H7 (cell line): ENCODE data around the gene ZBTB1. TPM values are rescaled to one million over a fixed set of nuclear protein-coding genes. Genes with fewer than 3 reads are reported as not detected.

Experiments
- DNase-seq: peaks from one replicate; pipeline ENCODE4 v3.0.0; 2012
- H3K27me3 ChIP-seq: 2 replicates; pipeline ENCODE4 v1.6.0; 2011; ENCODE audit warnings: mild to moderate bottlenecking, low read length; ENCODE audit not compliant: control insufficient read depth, insufficient read depth
- H3K36me3 ChIP-seq: replicated peaks from 2 replicates; pipeline ENCODE4 v1.5.1; 2011; ENCODE audit warnings: low read length; ENCODE audit not compliant: control insufficient read depth, insufficient read depth
- H3K4me3 ChIP-seq: 2 replicates; pipeline ENCODE4 v1.5.1; 2011; ENCODE audit warnings: low read depth, mild to moderate bottlenecking, control low read depth, low read length, moderate library complexity; ENCODE audit not compliant: insufficient read depth
- total RNA-seq: library from RNA; depleted of rRNA; stranded (reverse); fragments of >200 nt; shearing (Covaris generic); gene quantifications from 2 replicates; pipeline ENCODE4 v1.2.3, GENCODE V29; 2014; rRNA removed

The ZBTB1 gene
- 16.0 and 24.7 TPM in 2 replicates for total RNA-seq

- Histone ChIP-seq H3K4me3 (peak within 1 kb of the TSS; percentile 94), H3K36me3 (no peaks in the 10 kb centered on the region), H3K27me3 (no peaks in the 10 kb centered on the region)
- peak; percentile 88 for DNase-seq
Observed at GRCh38 chr14:64504310-64504896, at the start of gene ZBTB1. Gene ZBTB1 (plus strand): TSS chr14:64504770. CDS start chr14:64521505, 16,735 bp downstream.

- DNase-seq = no peak
- no peaks in the 10 kb centered on the region for H3K27me3 ChIP-seq
- peaks cover 26% of the 10 kb centered on the region for H3K36me3 ChIP-seq
- no peak overlapping the region for H3K4me3 ChIP-seq
Observed at GRCh38 chr14:64459405-64460136, 45.0 kb upstream of the ZBTB1 start.

GRCh38 chr14:64461221-64461620 lies 43.3 kb upstream of the ZBTB1 start:
- Histone ChIP-seq H3K4me3 (no peak overlapping the region), H3K27me3 (no peaks in the 10 kb centered on the region), H3K36me3 (peaks cover 13% of the 10 kb centered on the region)
- DNase-seq = no peak

- Histone ChIP-seq H3K27me3 (no peaks in the 10 kb centered on the region), H3K4me3 (no peak overlapping the region), H3K36me3 (peaks cover 9% of the 10 kb centered on the region)
- no peak for DNase-seq
Observed at GRCh38 chr14:64463195-64463594, 41.4 kb upstream of the ZBTB1 start.

- no peak for DNase-seq
- H3K36me3 ChIP-seq = peaks cover 6% of the 10 kb centered on the region
- H3K4me3 ChIP-seq = no peak overlapping the region
- no peaks in the 10 kb centered on the region for H3K27me3 ChIP-seq
Observed at GRCh38 chr14:64463873-64464272, 40.7 kb upstream of the ZBTB1 start.

GRCh38 chr14:64464651-64465050 lies 39.9 kb upstream of the ZBTB1 start:
- Histone ChIP-seq H3K36me3 (peaks cover 2% of the 10 kb centered on the region; the same call in 1 of the 2 replicates), H3K4me3 (peak overlapping the region; percentile 69), H3K27me3 (no peaks in the 10 kb centered on the region)
- peak; percentile 60 for DNase-seq

GRCh38 chr14:64465191-64465822 lies 39.3 kb upstream of the ZBTB1 start, which contains the start of gene AKAP5:
Gene AKAP5 (plus strand): TSS chr14:64465499. CDS start chr14:64468395, 2,896 bp downstream.
- DNase-seq = peak; percentile 98
- H3K4me3 ChIP-seq = peak within 1 kb of the TSS; percentile 69

GRCh38 chr14:64465831-64466554 lies 38.6 kb upstream of the ZBTB1 start:
- Histone ChIP-seq H3K4me3 (peak overlapping the region; percentile 69), H3K36me3 (peaks cover 2% of the 10 kb centered on the region; the same call in 1 of the 2 replicates), H3K27me3 (no peaks in the 10 kb centered on the region)
- peak; percentile 73 for DNase-seq

More at GRCh38 chr14:64465191-64465822, 39.3 kb upstream of the ZBTB1 start, which contains the start of gene AKAP5:
- H3K27me3 ChIP-seq = no peaks in the 10 kb centered on the region
- H3K36me3 ChIP-seq = peaks cover 2% of the 10 kb centered on the region; the same call in 1 of the 2 replicates

- peaks cover 2% of the 10 kb centered on the region; the same call in 1 of the 2 replicates for H3K36me3 ChIP-seq
- no peaks in the 10 kb centered on the region for H3K27me3 ChIP-seq
- H3K4me3 ChIP-seq = no peak overlapping the region
Observed at GRCh38 chr14:64467101-64467500, 37.5 kb upstream of the ZBTB1 start.

GRCh38 chr14:64467566-64467965 lies 37.0 kb upstream of the ZBTB1 start:
- Histone ChIP-seq H3K36me3 (no peaks in the 10 kb centered on the region), H3K4me3 (no peak overlapping the region), H3K27me3 (no peaks in the 10 kb centered on the region)
- no peak for DNase-seq

More at GRCh38 chr14:64467101-64467500, 37.5 kb upstream of the ZBTB1 start:
- no peak for DNase-seq

- Histone ChIP-seq H3K27me3 (no peaks in the 10 kb centered on the region), H3K36me3 (no peaks in the 10 kb centered on the region), H3K4me3 (no peak overlapping the region)
- no peak for DNase-seq
Observed at GRCh38 chr14:64468451-64468850, 36.1 kb upstream of the ZBTB1 start.

GRCh38 chr14:64474041-64474440 lies 30.5 kb upstream of the ZBTB1 start:
- H3K27me3 ChIP-seq = no peaks in the 10 kb centered on the region
- DNase-seq = no peak
- H3K36me3 ChIP-seq = no peaks in the 10 kb centered on the region
- H3K4me3 ChIP-seq = no peak overlapping the region

- no peak for DNase-seq
- H3K4me3 ChIP-seq = no peak overlapping the region
- H3K36me3 ChIP-seq = no peaks in the 10 kb centered on the region
- no peaks in the 10 kb centered on the region for H3K27me3 ChIP-seq
Observed at GRCh38 chr14:64474698-64475097, 29.9 kb upstream of the ZBTB1 start.

GRCh38 chr14:64475585-64476273 lies 28.8 kb upstream of the ZBTB1 start:
- DNase-seq = no peak
- H3K4me3 ChIP-seq = no peak overlapping the region

More at GRCh38 chr14:64475585-64476273, 28.8 kb upstream of the ZBTB1 start:
- no peaks in the 10 kb centered on the region for H3K27me3 ChIP-seq
- no peaks in the 10 kb centered on the region for H3K36me3 ChIP-seq
